HEK293 (cell line): ENCODE results near the gene SLC38A3.

Experiments used
- CTCF ChIA-PET: fragments of 350-600 bp; formaldehyde crosslinking; extraction: SDS; loops from one replicate; lab custom pipeline; 2021; ENCODE audit warnings: antibody characterized with exemption; lab: Yijun Ruan, JAX
- POLR2A ChIA-PET: fragments of 300-600 bp; formaldehyde crosslinking; extraction: SDS; loops from one replicate; lab custom pipeline; 2020; ENCODE audit warnings: antibody characterized with exemption, inconsistent platforms; lab: Yijun Ruan, JAX
- H3K27ac ChIP-seq: fragments of 200-500 bp; sonication (Bioruptor generic); 2 replicates; pipeline ENCODE4 v1.5.1; 2014; ENCODE audit warnings: low read depth, low read length, control low read depth, inconsistent platforms; ENCODE audit errors: extremely low read depth
- H3K36me3 ChIP-seq, 2 experiments: fragments of 200-500 bp in 1 of 2; sonication (Bioruptor generic) in 1 of 2; 1 replicate in 1 of 2; 2 replicates in 1 of 2; pipeline ENCODE4 v1.5.1; 2014 to 2017; ENCODE audit warnings: inconsistent platforms in 2 of 2, low read length in 2 of 2; ENCODE audit not compliant: control insufficient read depth in 2 of 2, insufficient read depth in 1 of 2
- H3K4me1 ChIP-seq: fragments of 200-500 bp; sonication (Bioruptor generic); 2 replicates; pipeline ENCODE4 v1.5.1; 2014; ENCODE audit warnings: mild to moderate bottlenecking, low read length, inconsistent platforms; ENCODE audit not compliant: control insufficient read depth, insufficient read depth
- H3K4me3 ChIP-seq: 2 replicates; pipeline ENCODE4 v1.5.1; 2011; ENCODE audit warnings: low read depth, mild to moderate bottlenecking, control low read depth, low read length, moderate library complexity
- H3K9me3 ChIP-seq: fragments of 200-500 bp; sonication (Bioruptor generic); 2 replicates; pipeline ENCODE4 v1.5.1; 2014; ENCODE audit warnings: low read depth, low read length, inconsistent platforms; ENCODE audit not compliant: control insufficient read depth, insufficient read depth
- MYNN ChIP-seq: fragments of 450-650 bp; formaldehyde crosslinking; IDR thresholded peaks from 2 replicates; pipeline ENCODE4 v1.5.1; 2016; ENCODE audit warnings: missing biosample characterization, missing genetic modification characterization, borderline replicate concordance
- PBX3 ChIP-seq: sonication (generic); formaldehyde crosslinking; IDR thresholded peaks from 2 replicates; pipeline ENCODE4 v1.8.1; 2022; ENCODE audit warnings: mild to moderate bottlenecking, moderate library complexity, missing genetic modification reagents
- SP3 ChIP-seq: fragments of 450-650 bp; formaldehyde crosslinking; IDR thresholded peaks from 2 replicates; pipeline ENCODE4 v1.5.1; 2016; ENCODE audit warnings: missing biosample characterization, missing genetic modification characterization
- TRIM28 ChIP-seq: IDR thresholded peaks from 2 replicates; pipeline ENCODE4 v1.6.1; 2011; ENCODE audit warnings: low read length, control low read depth, borderline replicate concordance
- ZBTB10 ChIP-seq: fragments of 450-650 bp; formaldehyde crosslinking; IDR thresholded peaks from 2 replicates; pipeline ENCODE4 v1.5.1; 2016; ENCODE audit warnings: missing biosample characterization, missing genetic modification characterization
- ZBTB26 ChIP-seq: fragments of 450-650 bp; formaldehyde crosslinking; optimal IDR thresholded peaks from 2 replicates; pipeline ENCODE3; 2016; ENCODE audit warnings: missing biosample characterization, mild to moderate bottlenecking, missing genetic modification characterization
- ZBTB7A ChIP-seq: fragments of 450-650 bp; formaldehyde crosslinking; IDR thresholded peaks from 2 replicates; pipeline ENCODE4 v1.5.1; 2016; ENCODE audit warnings: low read depth, missing biosample characterization, missing genetic modification characterization
- ZEB2 ChIP-seq: fragments of 450-650 bp; formaldehyde crosslinking; IDR thresholded peaks from 2 replicates; pipeline ENCODE4 v1.5.1; 2016; ENCODE audit warnings: missing biosample characterization, missing genetic modification characterization
- ZIC2 ChIP-seq: fragments of 450-650 bp; formaldehyde crosslinking; IDR thresholded peaks from 2 replicates; pipeline ENCODE4 v1.5.1; 2016; ENCODE audit warnings: missing biosample characterization, missing genetic modification characterization
- ZNF202 ChIP-seq: fragments of 450-650 bp; formaldehyde crosslinking; IDR thresholded peaks from 2 replicates; pipeline ENCODE4 v1.5.1; 2016; ENCODE audit warnings: missing biosample characterization, missing genetic modification characterization, borderline replicate concordance
- ZNF211 ChIP-seq: fragments of 450-650 bp; formaldehyde crosslinking; IDR thresholded peaks from 2 replicates; pipeline ENCODE4 v1.5.1; 2016; ENCODE audit warnings: low read depth, missing biosample characterization, missing genetic modification characterization
- ZNF221 ChIP-seq: fragments of 450-650 bp; formaldehyde crosslinking; IDR thresholded peaks from 2 replicates; pipeline ENCODE4 v1.5.1; 2017; ENCODE audit warnings: missing biosample characterization, missing genetic modification characterization, borderline replicate concordance
- ZNF280C ChIP-seq: fragments of 450-650 bp; formaldehyde crosslinking; IDR thresholded peaks from 2 replicates; pipeline ENCODE4 v1.5.1; 2016; ENCODE audit warnings: missing biosample characterization, missing genetic modification characterization
- ZNF473 ChIP-seq: fragments of 450-650 bp; formaldehyde crosslinking; IDR thresholded peaks from 2 replicates; pipeline ENCODE4 v1.5.1; 2017; ENCODE audit warnings: missing biosample characterization, missing genetic modification characterization
- ZNF549 ChIP-seq: fragments of 450-650 bp; IDR thresholded peaks from 2 replicates; pipeline ENCODE4 v1.5.1; 2018; ENCODE audit warnings: missing biosample characterization, missing genetic modification characterization, mild to moderate bottlenecking, inconsistent platforms, moderate library complexity
- ZNF561 ChIP-seq: fragments of 450-650 bp; IDR thresholded peaks from 2 replicates; pipeline ENCODE4 v1.5.1; 2018; ENCODE audit warnings: missing biosample characterization, missing genetic modification characterization, borderline replicate concordance
- ZNF596 ChIP-seq: fragments of 450-650 bp; IDR thresholded peaks from 2 replicates; pipeline ENCODE4 v1.5.0; 2018; ENCODE audit warnings: missing biosample characterization, mild to moderate bottlenecking, missing genetic modification characterization, moderate library complexity
- ZNF626 ChIP-seq: fragments of 450-650 bp; sonication (Bioruptor Pico); formaldehyde crosslinking; IDR thresholded peaks from 2 replicates; pipeline ENCODE4 v1.5.1; 2018; ENCODE audit warnings: missing biosample characterization, missing genetic modification characterization, inconsistent platforms
- ZNF701 ChIP-seq: fragments of 450-650 bp; formaldehyde crosslinking; IDR thresholded peaks from 2 replicates; pipeline ENCODE4 v1.5.1; 2016; ENCODE audit warnings: missing biosample characterization, missing genetic modification characterization
- ZNF776 ChIP-seq: fragments of 450-650 bp; formaldehyde crosslinking; IDR thresholded peaks from 2 replicates; pipeline ENCODE4 v1.5.0; 2017; ENCODE audit warnings: missing biosample characterization, missing genetic modification characterization, borderline replicate concordance
- ZNF785 ChIP-seq: fragments of 450-650 bp; formaldehyde crosslinking; IDR thresholded peaks from 2 replicates; pipeline ENCODE4 v1.5.1; 2016; ENCODE audit warnings: missing biosample characterization, missing genetic modification characterization
- ZNF791 ChIP-seq: fragments of 450-650 bp; formaldehyde crosslinking; IDR thresholded peaks from 2 replicates; pipeline ENCODE4 v1.5.1; 2016; ENCODE audit warnings: missing biosample characterization, missing genetic modification characterization
- ZNF792 ChIP-seq: fragments of 450-650 bp; formaldehyde crosslinking; IDR thresholded peaks from 2 replicates; pipeline ENCODE4 v1.5.1; 2016; ENCODE audit warnings: missing biosample characterization, missing genetic modification characterization
- ZNF830 ChIP-seq: fragments of 450-650 bp; IDR thresholded peaks from 2 replicates; pipeline ENCODE4 v1.5.0; 2018; ENCODE audit warnings: missing biosample characterization, missing genetic modification characterization, low read depth, mild to moderate bottlenecking, moderate library complexity

The SLC38A3 gene

GRCh38 chr3:50230794-50231125, 25.7 kb downstream of the SLC38A3 start:
- Histone ChIP-seq H3K36me3 (no peaks in the 10 kb centered on the region), H3K27ac (no peak overlapping the region), H3K4me3 (no peak overlapping the region)
- ChIA-PET POLR2A (interaction anchor here (0.6 kb wide), 1 partner anchor 60 kb away, joined by 7 read pairs; no protein-coding TSS in a partner anchor), CTCF (interaction anchor here (1.3 to 6.2 kb wide), 3 partner anchors 9 to 36 kb away, joined by 6 to 56 read pairs (median 6); no protein-coding TSS in a partner anchor)
- TF ChIP-seq ZNF211 (tag by site-specific recombination) = no peak
- TF ChIP-seq ZNF280C (tag by site-specific recombination) = no peak
- no peak for TF ChIP-seq ZNF561
- no peak for TF ChIP-seq TRIM28
- no peak for TF ChIP-seq ZNF202 (tag by site-specific recombination)
- no peak for TF ChIP-seq SP3 (tag by site-specific recombination)
- no peak for TF ChIP-seq ZNF221 (tag by site-specific recombination)
- TF ChIP-seq, all 188 proteins: peak for 0
- no peaks in the 10 kb centered on the region for H3K9me3 ChIP-seq
- H3K4me1 ChIP-seq = peaks cover 3% of the 10 kb centered on the region; the same call in 1 of the 2 replicates

GRCh38 chr3:50231581-50231980, 26.5 kb downstream of the SLC38A3 start:
- Histone ChIP-seq H3K27ac (no peak overlapping the region), H3K4me1 (peaks cover 3% of the 10 kb centered on the region; the same call in 1 of the 2 replicates), H3K9me3 (no peaks in the 10 kb centered on the region), H3K4me3 (no peak overlapping the region), H3K36me3 (no peaks in the 10 kb centered on the region)
- CTCF ChIA-PET = interaction anchor here (1.5 to 6.2 kb wide), 2 partner anchors 8 to 16 kb away, joined by 6 to 56 read pairs; no protein-coding TSS in a partner anchor
- TF ChIP-seq ZIC2 = no peak
- TF ChIP-seq ZNF549 (tag by site-specific recombination) = no peak
- no peak for TF ChIP-seq ZNF785 (tag by site-specific recombination)
- no peak for TF ChIP-seq ZNF792 (tag by site-specific recombination)
- TF ChIP-seq ZEB2 (tag by site-specific recombination) = no peak
- no peak for TF ChIP-seq ZNF626
- no peak for TF ChIP-seq ZNF776 (tag by site-specific recombination)
- no peak for TF ChIP-seq PBX3 (CRISPR knock-in tag)
- no peak for TF ChIP-seq ZBTB10 (tag by site-specific recombination)
- TF ChIP-seq ZNF701 (tag by site-specific recombination) = no peak
- no peak for TF ChIP-seq ZNF596 (tag by site-specific recombination)
- no peak for TF ChIP-seq MYNN (tag by site-specific recombination)
- no peak for TF ChIP-seq ZBTB7A (tag by site-specific recombination)
- TF ChIP-seq ZBTB26 (tag by site-specific recombination) = no peak
- TF ChIP-seq ZNF830 = no peak
- no peak for TF ChIP-seq ZNF791 (tag by site-specific recombination)
- no peak for TF ChIP-seq ZNF473
- POLR2A ChIA-PET = interaction anchor here (0.6 kb wide), 1 partner anchor 59 kb away, joined by 7 read pairs; no protein-coding TSS in a partner anchor
